SH-SY5Y (cell line): ENCODE data around the gene PCDH9.

Experiments
- GATA2 ChIP-seq: IDR thresholded peaks from 2 replicates; pipeline ENCODE4 v1.6.1; 2011; ENCODE audit warnings: mild to moderate bottlenecking, low read depth, low read length
- GATA3 ChIP-seq: IDR thresholded peaks from 2 replicates; pipeline ENCODE4 v1.6.1; 2011; ENCODE audit warnings: low read depth, mild to moderate bottlenecking, low read length, moderate library complexity

DNA sequence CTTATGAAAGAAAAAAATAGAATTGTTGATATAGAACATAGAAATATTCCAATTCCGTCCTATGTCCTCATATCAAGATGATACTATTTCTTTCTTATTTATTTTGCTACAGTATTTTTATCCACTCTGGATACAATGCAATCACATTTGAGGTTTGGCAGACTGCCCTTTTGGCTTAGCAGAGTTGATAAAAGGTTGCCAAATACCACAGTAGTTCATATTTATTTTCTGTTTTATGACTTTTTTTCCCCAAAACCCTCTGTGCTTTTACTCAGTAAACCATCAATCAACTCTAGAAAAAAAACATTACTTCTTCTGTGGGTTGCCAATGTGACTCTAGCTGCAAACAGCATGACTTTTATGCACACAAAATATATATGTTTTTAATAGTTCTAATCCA is 424.5 kb downstream of the PCDH9 start:
- no peak for TF ChIP-seq GATA2
- no peak for TF ChIP-seq GATA3
